Ishikawa (cell line): ENCODE results near the gene OTULINL.

ENCODE experiments used
- CEBPB ChIP-seq: IDR thresholded peaks from 2 replicates; pipeline ENCODE4 v1.6.1; 2012
- CREB1 ChIP-seq: IDR thresholded peaks from 2 replicates; pipeline ENCODE4 v1.6.1; 2012; ENCODE audit warnings: low read depth
- EGR1 ChIP-seq: IDR thresholded peaks from 2 replicates; pipeline ENCODE4 v1.6.1; 2012
- EP300 ChIP-seq: IDR thresholded peaks from 2 replicates; pipeline ENCODE4 v1.6.1; 2012; ENCODE audit warnings: borderline replicate concordance
- FOXM1 ChIP-seq: IDR thresholded peaks from 2 replicates; pipeline ENCODE4 v1.6.1; 2012; ENCODE audit warnings: low read depth, borderline replicate concordance
- NFIC ChIP-seq: IDR thresholded peaks from 2 replicates; pipeline ENCODE4 v1.6.1; 2012
- RAD21 ChIP-seq: IDR thresholded peaks from 2 replicates; pipeline ENCODE4 v1.6.1; 2012; ENCODE audit warnings: low read depth
- REST ChIP-seq: IDR thresholded peaks from 2 replicates; pipeline ENCODE4 v1.6.1; 2012; ENCODE audit warnings: low read depth, mild to moderate bottlenecking
- TAF1 ChIP-seq: IDR thresholded peaks from 2 replicates; pipeline ENCODE4 v1.6.1; 2012; ENCODE audit warnings: low read depth, mild to moderate bottlenecking
- TCF12 ChIP-seq: IDR thresholded peaks from 2 replicates; pipeline ENCODE4 v1.6.1; 2012; ENCODE audit warnings: low read depth
- TEAD4 ChIP-seq: IDR thresholded peaks from 2 replicates; pipeline ENCODE4 v1.6.1; 2012
- USF1 ChIP-seq: IDR thresholded peaks from 2 replicates; pipeline ENCODE4 v1.6.1; 2012
- YY1 ChIP-seq: IDR thresholded peaks from 2 replicates; pipeline ENCODE4 v1.6.1; 2012; ENCODE audit warnings: low read depth
- ZBTB7A ChIP-seq: IDR thresholded peaks from 2 replicates; pipeline ENCODE4 v1.6.1; 2012; ENCODE audit warnings: low read depth
- TF ChIP-seq, protein P1 (sequence below): IDR thresholded peaks from 2 replicates; pipeline ENCODE4 v1.6.1; 2012

Gene OTULINL

DNA sequence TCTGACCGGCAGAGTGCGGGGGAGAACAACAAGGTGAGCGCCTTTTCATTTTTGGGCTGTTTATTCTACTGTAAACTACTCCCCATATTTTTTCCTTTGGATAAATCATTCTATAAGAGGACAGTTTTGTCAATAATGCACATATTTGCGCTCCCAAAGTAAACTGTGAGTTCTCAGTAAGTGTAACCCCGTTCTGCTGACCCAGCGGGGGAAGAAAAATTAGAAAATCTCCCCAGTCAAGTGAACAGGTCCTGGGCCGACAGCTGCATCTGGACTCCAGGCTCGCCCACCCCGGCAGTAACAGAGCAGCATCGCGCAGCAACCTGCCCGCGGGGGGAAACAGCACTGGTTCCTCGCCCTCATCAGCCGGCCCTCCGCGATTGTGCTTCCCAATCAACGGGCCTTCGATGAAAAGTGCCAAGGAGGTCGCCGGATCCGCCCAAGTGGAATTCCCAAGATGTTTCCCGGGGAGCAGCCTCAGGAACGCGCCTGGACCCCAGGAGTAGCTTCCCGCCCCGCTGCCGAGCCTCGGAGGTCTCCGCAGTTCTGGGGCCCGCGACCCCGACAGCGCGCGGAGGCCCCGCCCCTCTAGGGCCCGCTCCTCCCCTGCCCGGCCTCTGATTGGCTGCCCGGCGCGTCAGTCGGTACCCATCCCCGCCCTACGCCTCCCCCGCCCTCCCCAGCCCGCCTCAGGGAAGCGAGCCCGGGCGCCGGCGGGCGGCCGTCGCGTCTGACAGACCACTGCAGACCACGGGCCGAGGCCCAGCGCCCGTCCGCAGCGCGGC lies at the start of gene OTULINL:
Gene OTULINL (plus strand): TSS at position 687 of the 785 bp plus-strand sequence. CDS start 103 bp downstream, outside the sequence.
- TF ChIP-seq EGR1 (no peak), TAF1 (0 out of 2 replicates have a peak, but pooled peaks have one; percentile 24)

DNA sequence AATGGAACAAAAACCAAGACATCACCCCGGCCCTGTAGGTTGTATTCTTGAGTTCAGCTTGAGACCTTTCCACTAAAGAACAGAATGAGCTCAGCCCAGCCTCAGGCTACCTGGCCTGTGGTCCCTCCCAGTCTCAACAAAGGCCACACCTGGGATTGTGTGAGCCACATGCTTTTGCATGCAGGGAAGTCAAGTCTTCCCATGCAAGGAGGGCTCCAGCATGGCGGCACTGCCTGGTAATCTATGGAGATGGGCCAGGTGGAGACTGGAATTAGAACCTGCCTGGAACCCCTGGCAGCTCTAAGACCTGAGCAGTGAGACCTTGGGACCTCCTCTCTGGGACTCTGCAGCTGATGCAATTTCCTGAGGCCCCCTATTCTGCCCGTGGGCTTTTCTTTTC lies 49.4 kb upstream of the OTULINL start:
- TF ChIP-seq EP300 (no peak), NFIC (no peak)

- TF ChIP-seq RAD21 (no peak), YY1 (no peak), TEAD4 (no peak), USF1 (no peak), EP300 (no peak), EGR1 (no peak), ZBTB7A (no peak), NFIC (no peak), REST (no peak), CREB1 (no peak), TAF1 (no peak), TCF12 (no peak), CEBPB (no peak), FOXM1 (no peak)
- TF ChIP-seq, protein P1, sequence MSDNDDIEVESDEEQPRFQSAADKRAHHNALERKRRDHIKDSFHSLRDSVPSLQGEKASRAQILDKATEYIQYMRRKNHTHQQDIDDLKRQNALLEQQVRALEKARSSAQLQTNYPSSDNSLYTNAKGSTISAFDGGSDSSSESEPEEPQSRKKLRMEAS, result no peak
Observed at GRCh38 chr5:14534773-14535172, 46.8 kb upstream of the OTULINL start.

GRCh38 chr5:14545308-14545707 lies 36.3 kb upstream of the OTULINL start:
- TF ChIP-seq TEAD4 (no peak), REST (no peak), EP300 (no peak), TAF1 (no peak), FOXM1 (no peak), RAD21 (no peak), NFIC (no peak), USF1 (no peak), TCF12 (no peak), CEBPB (no peak), CREB1 (no peak), ZBTB7A (no peak), YY1 (no peak), EGR1 (no peak)
- TF ChIP-seq, protein P1, result no peak

- TF ChIP-seq REST (no peak), TEAD4 (no peak), FOXM1 (no peak), CREB1 (no peak), YY1 (no peak), CEBPB (no peak), TAF1 (no peak), ZBTB7A (no peak), USF1 (no peak), EP300 (no peak), NFIC (no peak), EGR1 (no peak), TCF12 (no peak)
- TF ChIP-seq, protein P1, result no peak
Observed at GRCh38 chr5:14545862-14546261, 35.7 kb upstream of the OTULINL start.
